K562 (cell line): ENCODE results near the gene MEST. TPM values are rescaled to one million over a fixed set of nuclear protein-coding genes. Genes with fewer than 3 reads are reported as not detected.

Experiments used
- ATAC-seq: fragments of 200-7000 bp; cut with Tn5 transposase; 3 replicates; pipeline ENCODE4 v1.9.1; 2020; ENCODE audit warnings: moderate library complexity
- BruUV-seq: library from RNA; stranded (reverse); fragments of 400-500 nt; replicated peaks from 2 replicates; lab custom pipeline; 2021; lab: Mats Ljungman, UMichigan
- CTCF ChIA-PET: fragments of 300-600 bp; formaldehyde crosslinking; extraction: SDS; loops from one replicate; lab custom pipeline; 2021; ENCODE audit warnings: low intra/inter-chr PET ratio; lab: Yijun Ruan, JAX
- POLR2A ChIA-PET: fragments of 300-600, 350-650 bp; sonication (Branson Sonifier 250); formaldehyde crosslinking; extraction: SDS; loops from one replicate; lab custom pipeline; 2021; ENCODE audit warnings: antibody characterized with exemption, inconsistent platforms; lab: Yijun Ruan, JAX
- DNase-seq, 4 experiments: peaks; one replicate each; pipeline versions ENCODE4 v3.0.0 to v3.0.0-alpha.2; 2011 to 2018; ENCODE audit warnings: low spot score in 3 of 4, mixed read lengths in 3 of 4; ENCODE audit errors: extremely low read depth in 1 of 4
- FAIRE-seq: peaks from 2 replicates; lab custom pipeline; 2011; peaks lifted over from hg19 to GRCh38; lab: Jason Lieb, UNC
- H2AFZ ChIP-seq: 2 replicates; pipeline ENCODE4 v1.6.0; 2011; ENCODE audit warnings: low read depth, low read length, control low read depth, inconsistent platforms
- H3K27ac ChIP-seq: fragments of 200-600 bp; 3 replicates; pipeline ENCODE4 v1.8.0; 2011; ENCODE audit warnings: low read depth, mild to moderate bottlenecking, control low read depth, inconsistent platforms, low read length, moderate library complexity, mixed read lengths; ENCODE audit errors: extremely low read depth
- H3K27me3 ChIP-seq, 2 experiments: fragments of 300-600 bp in 1 of 2; 2 replicates in 1 of 2; 3 replicates in 1 of 2; pipeline versions ENCODE4 v1.6.0 to v1.8.0; 2011; ENCODE audit warnings: inconsistent platforms in 2 of 2, low read length in 2 of 2, mild to moderate bottlenecking in 1 of 2, mixed read lengths in 1 of 2, moderate library complexity in 1 of 2; ENCODE audit not compliant: control insufficient read depth in 2 of 2, insufficient read depth in 2 of 2
- H3K36me3 ChIP-seq: fragments of 300-600 bp; 3 replicates; pipeline ENCODE4 v1.8.0; 2011; ENCODE audit warnings: mild to moderate bottlenecking, low read length, inconsistent platforms; ENCODE audit not compliant: control insufficient read depth, insufficient read depth
- H3K4me1 ChIP-seq, 2 experiments: fragments of 200-600 bp in 1 of 2; replicated peaks in 1 of 2; 2 replicates in 1 of 2; 3 replicates in 1 of 2; pipeline versions ENCODE4 v1.5.1 to v1.8.0; 2011; ENCODE audit warnings: inconsistent platforms in 2 of 2, low read length in 2 of 2, mild to moderate bottlenecking in 1 of 2, mixed read lengths in 1 of 2, moderate library complexity in 1 of 2; ENCODE audit not compliant: control insufficient read depth in 2 of 2, insufficient read depth in 2 of 2
- H3K4me2 ChIP-seq: 2 replicates; pipeline ENCODE4 v1.6.1; 2011; ENCODE audit warnings: low read length, control low read depth, inconsistent platforms, mixed read lengths; ENCODE audit not compliant: insufficient read depth
- H3K4me3 ChIP-seq: fragments of 200-600 bp; sonication (generic), shearing (Covaris generic); 2 replicates; pipeline ENCODE4 v1.5.1; 2016; ENCODE audit warnings: control low read depth, inconsistent platforms
- H3K79me2 ChIP-seq: fragments of 200-600 bp; 3 replicates; pipeline ENCODE4 v1.8.0; 2011; ENCODE audit warnings: low read length, inconsistent platforms; ENCODE audit not compliant: control insufficient read depth, insufficient read depth
- H3K9ac ChIP-seq, 2 experiments: 2 replicates each; pipeline versions ENCODE4 v1.6.0 to v1.6.1; 2011; ENCODE audit warnings: low read depth in 2 of 2, low read length in 2 of 2, control low read depth in 1 of 2, inconsistent platforms in 1 of 2, mild to moderate bottlenecking in 1 of 2, mixed read lengths in 1 of 2; ENCODE audit not compliant: insufficient read depth in 1 of 2
- H3K9me1 ChIP-seq: one replicate; pipeline ENCODE4 v1.6.0; 2011; ENCODE audit warnings: inconsistent platforms, mild to moderate bottlenecking, low read length, moderate library complexity; ENCODE audit not compliant: control insufficient read depth, insufficient read depth
- H3K9me3 ChIP-seq: replicated peaks from 2 replicates; pipeline ENCODE4 v1.5.1; 2011; ENCODE audit warnings: low read depth, low read length, inconsistent platforms; ENCODE audit not compliant: control insufficient read depth, insufficient read depth
- H4K20me1 ChIP-seq: replicated peaks from 2 replicates; pipeline ENCODE4 v1.6.1; 2011; ENCODE audit warnings: low read length, inconsistent platforms, mixed read lengths; ENCODE audit not compliant: control insufficient read depth, insufficient read depth
- C11orf30 ChIP-seq: fragments of 450-650 bp; IDR thresholded peaks from 2 replicates; pipeline ENCODE4 v1.6.1; 2016; ENCODE audit warnings: low read depth, mild to moderate bottlenecking
- POLR3G ChIP-seq: IDR thresholded peaks from 2 replicates; pipeline ENCODE4 v1.6.1; 2011; ENCODE audit not compliant: insufficient read length, insufficient replicate concordance; ENCODE audit errors: extremely low read depth
- SMAD2 ChIP-seq: fragments of 150-350 bp; IDR thresholded peaks from 2 replicates; pipeline ENCODE4 v1.6.1; 2014; ENCODE audit warnings: low read depth, mild to moderate bottlenecking, low read length
- TCF7L2 ChIP-seq: fragments of 150-350 bp; IDR thresholded peaks from 2 replicates; pipeline ENCODE4 v1.6.1; 2016; ENCODE audit warnings: low read depth, mild to moderate bottlenecking, low read length, moderate library complexity
- TEAD2 ChIP-seq: fragments of 450-650 bp; IDR thresholded peaks from 2 replicates; pipeline ENCODE4 v1.6.1; 2016; ENCODE audit warnings: missing genetic modification characterization, control low read depth, missing compliant biosample characterization
- ZNF316 ChIP-seq: fragments of 450-650 bp; IDR thresholded peaks from 2 replicates; pipeline ENCODE4 v1.6.1; 2016
- ZNF696 ChIP-seq: fragments of 250-450 bp; sonication (Bioruptor Pico); conservative IDR thresholded peaks from 2 replicates; pipeline ENCODE4 v1.4.0; 2020; ENCODE audit warnings: mild to moderate bottlenecking, moderate library complexity
- WGBS: fragments of 100-300 bp; shearing (Covaris generic); methylation state at CpG from one replicate; pipeline ENCODE4 v1.1.6; 2016; ENCODE audit warnings: low coverage, mixed read lengths; ENCODE audit not compliant: insufficient coverage; ENCODE audit errors: missing lambda C conversion rate; 5-methylcytosine and 5-hydroxymethylcytosine counted together
- in situ Hi-C: fragments of 300-500 bp; cut with MboI; formaldehyde crosslinking; loops from 4 replicates; pipeline ENCODE4 v1.15.0; 2018; ENCODE audit warnings: inconsistent platforms, mixed read lengths
- intact Hi-C: fragments of 100-400 bp; cut with micrococcal nuclease; formaldehyde crosslinking; loops from 2 replicates; pipeline ENCODE4 v1.14.2; 2022
- polyA plus RNA-seq, 8 experiments: library from polyadenylated mRNA; depleted of rRNA in 4 of 8; stranded (reverse) in 5 of 8; unstranded in 3 of 8; fragments of >200 nt; fragmentation: Nextera tagmentation in 2 of 8; fragmentation: Illumina TruSeq in 1 of 8; extraction: Ambion mirVana in 2 of 8; extraction: Trizol in 1 of 8; gene quantifications; 2 replicates each; pipeline versions ENCODE4 v1.2.1 to v1.2.3, GENCODE V29; 2011 to 2014; ENCODE audit warnings: inconsistent platforms in 1 of 8, missing spikeins in 1 of 8
- total RNA-seq, 7 experiments: library from RNA; depleted of rRNA in 6 of 7; stranded (reverse); fragments of >200 nt in 6 of 7; fragmentation: Illumina TruSeq in 2 of 7; extraction: Trizol in 2 of 7; gene quantifications; 2 replicates each; pipeline versions ENCODE4 v1.2.1 to v1.2.3, GENCODE V29; 2011 to 2021; ENCODE audit warnings: low replicate concordance in 1 of 7
- TF ChIP-seq, protein P1 (sequence below): fragments of 450-650 bp; IDR thresholded peaks from 2 replicates; pipeline ENCODE4 v1.7.0; 2016; ENCODE audit warnings: borderline replicate concordance

The MEST gene
- total and polyA plus RNA-seq, 9 of the 15 experiments (the other 6 are each of a cell fraction or from before 2014, with no cell fraction given): 0.04 to 0.74 (median 0.36) TPM; not detected in 1

DNA sequence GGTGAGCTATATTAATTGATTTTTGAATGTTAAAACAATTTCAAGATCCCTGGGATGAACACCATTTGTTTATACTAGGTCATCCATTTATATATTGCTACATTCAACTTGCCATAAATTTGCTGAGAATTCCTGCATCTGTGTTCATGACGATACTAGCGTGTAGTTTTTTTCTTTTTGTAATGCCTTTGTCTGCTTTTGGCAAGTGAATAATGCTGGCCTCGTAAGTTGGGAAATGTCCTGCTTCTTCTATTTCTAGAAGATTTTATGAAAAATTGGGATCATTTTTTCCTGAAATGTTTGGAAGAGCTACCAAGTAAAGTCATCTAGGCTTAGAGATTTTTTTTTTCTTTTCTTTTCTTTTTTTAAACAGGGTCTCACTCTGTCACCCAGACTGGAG lies 12.9 kb upstream of the MEST start:
- Histone ChIP-seq H3K79me2 (no peaks in the 10 kb centered on the region), H3K9ac (no peak overlapping the region), H3K4me3 (no peak overlapping the region), H3K36me3 (no peaks in the 10 kb centered on the region), H2AFZ (no peak overlapping the region), H4K20me1 (no peaks in the 10 kb centered on the region), H3K27ac (no peak overlapping the region), H3K9me3 (no peaks in the 10 kb centered on the region), H3K27me3 (peaks cover 25 to 28% of the 10 kb centered on the region in 2 experiments), H3K4me2 (no peak overlapping the region), H3K9me1 (no peaks in the 10 kb centered on the region), H3K4me1 (no peaks in the 10 kb centered on the region)
- no TSS peak for BruUV-seq
- ATAC-seq (no peak), DNase-seq (no peak), FAIRE-seq (no peak)
- ChIA-PET CTCF (no interaction called here), POLR2A (no interaction called here)
- intact Hi-C loops (no loop called here), in situ Hi-C loops (no loop called here)
- TF ChIP-seq POLR3G (no peak), TEAD2 (tag) (no peak)
- WGBS: 8% methylated on average over 3 of the region's 3 CpGs

GRCh38 chr7:130479716-130480400 lies 12.0 kb upstream of the MEST start:
- POLR2A ChIA-PET: no interaction called here
- Histone ChIP-seq H3K9ac (no peak overlapping the region), H3K27ac (no peak overlapping the region), H3K9me1 (no peaks in the 10 kb centered on the region), H3K9me3 (no peaks in the 10 kb centered on the region), H4K20me1 (no peaks in the 10 kb centered on the region), H3K4me3 (no peak overlapping the region), H2AFZ (no peak overlapping the region), H3K36me3 (no peaks in the 10 kb centered on the region), H3K27me3 (peaks cover 17 to 25% of the 10 kb centered on the region in 2 experiments), H3K4me1 (no peaks in the 10 kb centered on the region), H3K79me2 (no peaks in the 10 kb centered on the region), H3K4me2 (no peak overlapping the region)
- TF ChIP-seq SMAD2 (no peak), TCF7L2 (no peak), ZNF316 (peak; percentile 83), ZNF696 (no peak), C11orf30 (peak; percentile 60; the same call in 1 of the 2 replicates)
- TF ChIP-seq, protein P1, sequence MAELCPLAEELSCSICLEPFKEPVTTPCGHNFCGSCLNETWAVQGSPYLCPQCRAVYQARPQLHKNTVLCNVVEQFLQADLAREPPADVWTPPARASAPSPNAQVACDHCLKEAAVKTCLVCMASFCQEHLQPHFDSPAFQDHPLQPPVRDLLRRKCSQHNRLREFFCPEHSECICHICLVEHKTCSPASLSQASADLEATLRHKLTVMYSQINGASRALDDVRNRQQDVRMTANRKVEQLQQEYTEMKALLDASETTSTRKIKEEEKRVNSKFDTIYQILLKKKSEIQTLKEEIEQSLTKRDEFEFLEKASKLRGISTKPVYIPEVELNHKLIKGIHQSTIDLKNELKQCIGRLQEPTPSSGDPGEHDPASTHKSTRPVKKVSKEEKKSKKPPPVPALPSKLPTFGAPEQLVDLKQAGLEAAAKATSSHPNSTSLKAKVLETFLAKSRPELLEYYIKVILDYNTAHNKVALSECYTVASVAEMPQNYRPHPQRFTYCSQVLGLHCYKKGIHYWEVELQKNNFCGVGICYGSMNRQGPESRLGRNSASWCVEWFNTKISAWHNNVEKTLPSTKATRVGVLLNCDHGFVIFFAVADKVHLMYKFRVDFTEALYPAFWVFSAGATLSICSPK: no peak
- in situ Hi-C loops: no loop called here
- ATAC-seq (no peak), FAIRE-seq (no peak), DNase-seq (no peak)
- CTCF ChIA-PET: no interaction called here
- 0% methylated on average over 1 of the region's 1 CpG for WGBS
- intact Hi-C loops: loop anchor here (10.0 kb wide), 3 partner anchors 215 to 245 kb away; no protein-coding TSS in a partner anchor
- BruUV-seq: no TSS peak
